A549 (cell line): ENCODE data around the gene P4HA2. TPM values are rescaled to one million over a fixed set of nuclear protein-coding genes. Genes with fewer than 3 reads are reported as not detected.

Experiments
- ATAC-seq, 2 experiments: fragments of 200-7000 bp in 1 of 2; fragments of >200 bp in 1 of 2; cut with Nextera tagmentation in 1 of 2; cut with Tn5 transposase in 1 of 2; 3 replicates each; pipeline versions ENCODE4 v1.8.0 to v1.9.1; 2018 to 2020; ENCODE audit warnings: mild to moderate bottlenecking in 1 of 2, moderate library complexity in 1 of 2
- CTCF ChIA-PET: fragments of 300-600 bp; sonication (Branson Sonifier 250); formaldehyde crosslinking; extraction: SDS; loops from one replicate; lab custom pipeline; 2021; ENCODE audit warnings: antibody characterized with exemption, inconsistent platforms; lab: Yijun Ruan, JAX
- POLR2A ChIA-PET: fragments of 350-600 bp; formaldehyde crosslinking; extraction: SDS; loops from one replicate; lab custom pipeline; 2021; ENCODE audit warnings: antibody characterized with exemption, inconsistent platforms; lab: Yijun Ruan, JAX
- DNase-seq, 2 experiments: peaks; one replicate each; pipeline versions ENCODE4 v3.0.0 to v3.0.0-alpha.2; 2011 to 2016; ENCODE audit warnings: low read depth in 1 of 2, low spot score in 1 of 2
- FAIRE-seq: peaks from 2 replicates; lab custom pipeline; 2011; peaks lifted over from hg19 to GRCh38; lab: Jason Lieb, UNC
- H3K27ac ChIP-seq, 2 experiments: fragments of >200 bp; sonication (Bioruptor Twin); formaldehyde crosslinking; 3 replicates each; pipeline ENCODE4 v1.5.1; 2016 to 2017
- H3K4me1 ChIP-seq: fragments of >200 bp; sonication (Bioruptor Twin); formaldehyde crosslinking; 3 replicates; pipeline ENCODE4 v1.6.1; 2016
- H3K4me2 ChIP-seq: fragments of >200 bp; sonication (Bioruptor Twin); formaldehyde crosslinking; 3 replicates; pipeline ENCODE4 v1.6.1; 2016
- H3K4me3 ChIP-seq: fragments of >200 bp; sonication (Bioruptor Twin); formaldehyde crosslinking; 3 replicates; pipeline ENCODE4 v1.5.1; 2016
- H3K9me3 ChIP-seq: fragments of >200 bp; sonication (Bioruptor Twin); formaldehyde crosslinking; 3 replicates; pipeline ENCODE4 v1.6.1; 2016
- CBX8 ChIP-seq: fragments of 200-600 bp; sonication (generic); IDR thresholded peaks from 2 replicates; pipeline ENCODE4 v1.6.1; 2016
- CEBPB ChIP-seq, 2 experiments: fragments of >200 bp in 1 of 2; sonication (Bioruptor Twin) in 1 of 2; formaldehyde crosslinking in 1 of 2; IDR thresholded peaks; 2 replicates each; pipeline ENCODE4 v1.6.1; 2012 to 2016
- CHD4 ChIP-seq: fragments of 200-600 bp; sonication (generic); IDR thresholded peaks from 2 replicates; pipeline ENCODE4 v1.6.1; 2016; ENCODE audit warnings: antibody characterized with exemption, mild to moderate bottlenecking, borderline replicate concordance
- FOXS1 ChIP-seq: fragments of 250-450 bp; sonication (Bioruptor Pico); IDR thresholded peaks from 2 replicates; pipeline ENCODE4 v1.5.0; 2020; ENCODE audit warnings: mild to moderate bottlenecking, moderate library complexity
- GATA3 ChIP-seq: IDR thresholded peaks from 2 replicates; pipeline ENCODE4 v1.6.1; 2012; ENCODE audit warnings: borderline replicate concordance
- HDAC2 ChIP-seq: fragments of 200-600 bp; sonication (generic); IDR thresholded peaks from 2 replicates; pipeline ENCODE4 v1.6.1; 2016
- JUN ChIP-seq, 2 experiments: fragments of >200 bp; sonication (Bioruptor Twin); formaldehyde crosslinking; IDR thresholded peaks; 2 replicates in 1 of 2; 3 replicates in 1 of 2; pipeline ENCODE4 v1.6.1; 2016 to 2017
- KDM5A ChIP-seq: fragments of 200-600 bp; sonication (generic); IDR thresholded peaks from 2 replicates; pipeline ENCODE4 v1.6.1; 2016; ENCODE audit warnings: antibody characterized with exemption, mild to moderate bottlenecking
- MAZ ChIP-seq: fragments of 150-350 bp; IDR thresholded peaks from 2 replicates; pipeline ENCODE4 v1.6.1; 2014; ENCODE audit warnings: antibody characterized with exemption, low read depth, low read length, borderline replicate concordance
- PHF8 ChIP-seq: fragments of 200-600 bp; sonication (generic); IDR thresholded peaks from 2 replicates; pipeline ENCODE4 v1.6.1; 2016; ENCODE audit warnings: low read depth, mild to moderate bottlenecking, antibody characterized with exemption, moderate library complexity, borderline replicate concordance
- RAD21 ChIP-seq, 2 experiments: fragments of >200 bp in 1 of 2; sonication (Bioruptor Twin) in 1 of 2; formaldehyde crosslinking in 1 of 2; IDR thresholded peaks in 1 of 2; conservative IDR thresholded peaks in 1 of 2; 2 replicates in 1 of 2; 3 replicates in 1 of 2; pipeline ENCODE4 v1.6.1; 2012 to 2018; ENCODE audit warnings: inconsistent platforms in 1 of 2
- RARB ChIP-seq: fragments of 250-450 bp; sonication (Bioruptor Pico); IDR thresholded peaks from 2 replicates; pipeline ENCODE4 v1.8.0; 2021; ENCODE audit warnings: mild to moderate bottlenecking, moderate library complexity
- RCOR1 ChIP-seq: fragments of 150-350 bp; IDR thresholded peaks from 2 replicates; pipeline ENCODE4 v1.6.1; 2014; ENCODE audit warnings: antibody characterized with exemption, low read length, low read depth
- RNF2 ChIP-seq: fragments of 200-600 bp; sonication (generic); IDR thresholded peaks from 2 replicates; pipeline ENCODE4 v1.6.1; 2016; ENCODE audit warnings: low read depth, mild to moderate bottlenecking, antibody characterized with exemption, moderate library complexity, borderline replicate concordance
- SMC3 ChIP-seq: fragments of >200 bp; sonication (Bioruptor Twin); formaldehyde crosslinking; IDR thresholded peaks from 3 replicates; pipeline ENCODE4 v1.6.1; 2018; ENCODE audit warnings: inconsistent platforms
- SREBF2 ChIP-seq: fragments of 450-650 bp; IDR thresholded peaks from 2 replicates; pipeline ENCODE4 v1.6.1; 2014; ENCODE audit warnings: mild to moderate bottlenecking, moderate library complexity
- TFCP2L1 ChIP-seq: fragments of 250-450 bp; sonication (Bioruptor Pico); IDR thresholded peaks from 2 replicates; pipeline ENCODE4 v1.5.0; 2021; ENCODE audit warnings: mild to moderate bottlenecking
- WGBS: methylation state at CpG from one replicate; pipeline ENCODE4 v1.1.6; 2017; ENCODE audit errors: missing lambda C conversion rate; 5-methylcytosine and 5-hydroxymethylcytosine counted together
- polyA plus RNA-seq, 4 experiments: library from polyadenylated mRNA; depleted of rRNA in 3 of 4; stranded (reverse); fragments of >200 nt; fragmentation: RNase III in 1 of 4; extraction: RNeasy Plus Mini Kit Qiagen cat#74134 plus additional on column Dnase treatment in 1 of 4; gene quantifications; 2 replicates in 3 of 4; 3 replicates in 1 of 4; pipeline ENCODE4 v1.2.3, GENCODE V29; 2011 to 2017
- TF ChIP-seq, protein P1 (sequence below): fragments of >200 bp; sonication (Bioruptor Twin); formaldehyde crosslinking; IDR thresholded peaks from 3 replicates; pipeline ENCODE4 v1.5.1; 2016
- TF ChIP-seq, protein P2 (sequence below): IDR thresholded peaks from 2 replicates; pipeline ENCODE4 v1.6.1; 2012; ENCODE audit warnings: low read depth, borderline replicate concordance

The P4HA2 gene
- polyA plus RNA-seq, 2 of the 4 experiments (the other 2 are of a cell fraction), result 36.4 to 45.0 TPM

DNA sequence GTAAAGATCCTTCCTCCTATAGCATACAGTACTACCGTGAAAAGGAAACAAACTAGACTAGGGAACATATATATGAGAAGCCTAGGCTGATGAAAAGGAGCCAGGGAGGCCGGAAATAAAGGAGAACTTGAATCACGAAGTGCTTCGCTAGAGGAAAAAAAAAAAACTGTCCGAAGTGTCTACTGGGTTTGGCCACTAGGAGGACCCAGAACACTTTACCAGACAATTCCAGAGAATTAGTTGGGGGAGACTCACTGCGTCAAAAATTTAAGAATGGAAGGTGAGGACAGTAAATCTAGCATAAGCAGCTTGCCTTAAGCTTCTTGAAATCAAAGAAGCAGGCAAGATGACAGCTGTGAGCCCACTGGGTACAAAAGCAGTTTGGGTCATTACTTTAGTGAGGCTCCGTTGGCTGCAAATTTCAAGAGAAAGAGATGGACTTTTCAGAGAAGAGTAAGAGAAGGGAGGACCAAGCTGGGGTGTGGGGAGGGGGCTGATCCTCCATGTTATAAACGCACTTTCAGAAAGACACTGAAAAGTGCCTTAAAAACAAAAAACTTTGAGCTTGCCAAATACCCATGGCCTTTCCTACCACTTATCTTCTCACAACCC, 47.4 kb downstream of the P4HA2 start:
- POLR2A ChIA-PET, result interaction anchor here (0.8 kb wide), 1 partner anchor 114 kb away, joined by 3 read pairs; the partner anchor contains the start of gene SLC22A4
- TF ChIP-seq HDAC2 (no peak), MAZ (no peak), TFCP2L1 (no peak), CHD4 (no peak), SMC3 (peak; percentile 57), RCOR1 (no peak), PHF8 (no peak), RNF2 (no peak), RAD21 (conservative IDR thresholded peaks at IDR 0.05 in 1 of 2, IDR thresholded peaks at IDR 0.05 in 1 of 2) (peak; percentile 70 to 81)
- TF ChIP-seq, protein P1, sequence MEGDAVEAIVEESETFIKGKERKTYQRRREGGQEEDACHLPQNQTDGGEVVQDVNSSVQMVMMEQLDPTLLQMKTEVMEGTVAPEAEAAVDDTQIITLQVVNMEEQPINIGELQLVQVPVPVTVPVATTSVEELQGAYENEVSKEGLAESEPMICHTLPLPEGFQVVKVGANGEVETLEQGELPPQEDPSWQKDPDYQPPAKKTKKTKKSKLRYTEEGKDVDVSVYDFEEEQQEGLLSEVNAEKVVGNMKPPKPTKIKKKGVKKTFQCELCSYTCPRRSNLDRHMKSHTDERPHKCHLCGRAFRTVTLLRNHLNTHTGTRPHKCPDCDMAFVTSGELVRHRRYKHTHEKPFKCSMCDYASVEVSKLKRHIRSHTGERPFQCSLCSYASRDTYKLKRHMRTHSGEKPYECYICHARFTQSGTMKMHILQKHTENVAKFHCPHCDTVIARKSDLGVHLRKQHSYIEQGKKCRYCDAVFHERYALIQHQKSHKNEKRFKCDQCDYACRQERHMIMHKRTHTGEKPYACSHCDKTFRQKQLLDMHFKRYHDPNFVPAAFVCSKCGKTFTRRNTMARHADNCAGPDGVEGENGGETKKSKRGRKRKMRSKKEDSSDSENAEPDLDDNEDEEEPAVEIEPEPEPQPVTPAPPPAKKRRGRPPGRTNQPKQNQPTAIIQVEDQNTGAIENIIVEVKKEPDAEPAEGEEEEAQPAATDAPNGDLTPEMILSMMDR, result peak; percentile 76
- H3K4me2 ChIP-seq, result peak overlapping the region; percentile 35; the same call in 2 of the 3 replicates
- WGBS, result 27% methylated on average over 8 of the region's 8 CpGs
- H3K4me1 ChIP-seq, result 0 out of 3 replicates have a peak, but pooled peaks cover 3% of the 10 kb centered on the region
- FAIRE-seq (no peak), ATAC-seq (peak; percentile 75 to 88), DNase-seq (peak; percentile 54 to 69)
- CTCF ChIA-PET, result interaction anchor here (0.6 to 6.1 kb wide), 43 partner anchors 10 to 751 kb away, joined by 3 to 52 read pairs (median 4); partner anchors contain the start of genes P4HA2 and SLC22A5
- H3K27ac ChIP-seq, result no peak overlapping the region
- no peaks in the 10 kb centered on the region for H3K9me3 ChIP-seq
- H3K4me3 ChIP-seq, result no peak overlapping the region

DNA sequence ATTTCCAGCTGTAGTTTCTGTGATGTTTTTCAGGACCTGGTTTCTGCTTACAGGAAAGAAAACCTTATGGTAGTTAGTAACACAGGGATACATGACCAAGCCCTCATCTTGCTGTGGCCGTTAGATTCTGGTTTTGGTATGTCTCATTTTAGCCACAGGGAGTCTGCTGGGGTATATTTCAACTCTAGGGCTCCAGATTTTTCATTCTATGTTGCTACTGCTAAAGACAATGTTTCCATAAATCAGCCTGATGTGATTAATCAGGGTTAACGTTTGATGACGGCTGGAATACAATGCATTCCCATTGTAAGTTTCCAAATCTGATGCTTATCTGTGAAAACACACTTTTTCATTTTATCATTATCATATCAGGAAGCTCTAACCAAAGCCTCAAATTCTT, 48.2 kb downstream of the P4HA2 start:
- 0 out of 3 replicates have a peak, but pooled peaks cover 3% of the 10 kb centered on the region for H3K4me1 ChIP-seq
- no peak overlapping the region for H3K27ac ChIP-seq
- H3K4me2 ChIP-seq, result no peak overlapping the region
- no peak overlapping the region for H3K4me3 ChIP-seq
- DNase-seq (no peak), ATAC-seq (no peak)
- CTCF ChIA-PET, result interaction anchor here (0.6 to 6.1 kb wide), 21 partner anchors 9 to 750 kb away, joined by 3 to 52 read pairs (median 6); partner anchors contain the start of genes P4HA2 and SLC22A5
- no peaks in the 10 kb centered on the region for H3K9me3 ChIP-seq
- TF ChIP-seq CBX8 (no peak), JUN (IDR thresholded peaks at IDR 0.05) (no peak), CEBPB (IDR thresholded peaks at IDR 0.05) (no peak), RARB (CRISPR knock-in tag) (no peak), MAZ (no peak), SREBF2 (no peak), FOXS1 (CRISPR knock-in tag) (no peak), TFCP2L1 (no peak), KDM5A (no peak), GATA3 (no peak)
- TF ChIP-seq, protein P2, sequence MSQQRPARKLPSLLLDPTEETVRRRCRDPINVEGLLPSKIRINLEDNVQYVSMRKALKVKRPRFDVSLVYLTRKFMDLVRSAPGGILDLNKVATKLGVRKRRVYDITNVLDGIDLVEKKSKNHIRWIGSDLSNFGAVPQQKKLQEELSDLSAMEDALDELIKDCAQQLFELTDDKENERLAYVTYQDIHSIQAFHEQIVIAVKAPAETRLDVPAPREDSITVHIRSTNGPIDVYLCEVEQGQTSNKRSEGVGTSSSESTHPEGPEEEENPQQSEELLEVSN, result no peak
- TF ChIP-seq, protein P1, result no peak
- TF ChIP-seq, all 56 proteins: peak for 0
- no peak for FAIRE-seq
- POLR2A ChIA-PET, result no interaction called here
- 84% methylated on average over 3 of the region's 3 CpGs for WGBS
